Smooth muscle cell (in vitro differentiated cells): ENCODE results near the gene CUX1. TPM values are rescaled to one million over a fixed set of nuclear protein-coding genes. Genes with fewer than 3 reads are reported as not detected.

Source experiments
- DNase-seq: peaks from one replicate; lab custom pipeline; 2025; ENCODE audit not compliant: unreplicated experiment; lab: John Stamatoyannopoulos, UW
- H2AFZ ChIP-seq: fragments of 200-600 bp; sonication (generic); 2 replicates; pipeline ENCODE4 v1.6.0; 2016; ENCODE audit warnings: antibody characterized with exemption, low read depth, mild to moderate bottlenecking
- H3F3A ChIP-seq: fragments of 200-600 bp; sonication (generic); 2 replicates; pipeline ENCODE4 v1.6.0; 2017; ENCODE audit warnings: antibody characterized with exemption, low read depth
- H3K27ac ChIP-seq: fragments of 200-600 bp; sonication (generic); 2 replicates; pipeline ENCODE4 v1.5.1; 2016; ENCODE audit warnings: low read depth, mild to moderate bottlenecking
- H3K27me3 ChIP-seq: fragments of 200-600 bp; sonication (generic); 2 replicates; pipeline ENCODE4 v1.6.1; 2016; ENCODE audit warnings: low read depth, mild to moderate bottlenecking
- H3K36me3 ChIP-seq: fragments of 200-600 bp; sonication (generic); 2 replicates; pipeline ENCODE4 v1.5.1; 2016; ENCODE audit warnings: low read depth
- H3K4me1 ChIP-seq: fragments of 200-600 bp; sonication (generic); 2 replicates; pipeline ENCODE4 v1.5.1; 2016; ENCODE audit warnings: low read depth
- H3K4me2 ChIP-seq: fragments of 200-600 bp; sonication (generic); 2 replicates; pipeline ENCODE4 v1.6.0; 2016; ENCODE audit warnings: mild to moderate bottlenecking
- H3K4me3 ChIP-seq: fragments of 200-600 bp; sonication (generic); 2 replicates; pipeline ENCODE4 v1.5.1; 2016; ENCODE audit warnings: mild to moderate bottlenecking
- H3K79me2 ChIP-seq: fragments of 200-600 bp; sonication (generic); 2 replicates; pipeline ENCODE4 v1.6.0; 2016; ENCODE audit warnings: low read depth, mild to moderate bottlenecking
- H3K9ac ChIP-seq: fragments of 200-600 bp; sonication (generic); 2 replicates; pipeline ENCODE4 v1.6.0; 2016; ENCODE audit warnings: low read depth
- H3K9me3 ChIP-seq: fragments of 200-600 bp; sonication (generic); replicated peaks from 2 replicates; pipeline ENCODE4 v1.5.1; 2016; ENCODE audit warnings: low read depth
- H4K20me1 ChIP-seq: fragments of 200-600 bp; sonication (generic); 2 replicates; pipeline ENCODE4 v1.6.0; 2016; ENCODE audit warnings: low read depth
- WGBS: methylation state at CpG from one replicate; pipeline ENCODE4 v1.1.7; 2016; ENCODE audit warnings: low lambda C conversion rate; 5-methylcytosine and 5-hydroxymethylcytosine counted together
- polyA plus RNA-seq: library from polyadenylated mRNA; unstranded; fragments of >200 nt; fragmentation: Nextera tagmentation; extraction: Ambion mirVana; gene quantifications from 2 replicates; pipeline ENCODE4 v1.2.1, GENCODE V29; 2016
- total RNA-seq: library from RNA; depleted of rRNA; stranded (reverse); fragments of >200 nt; gene quantifications from 2 replicates; pipeline ENCODE4 v1.2.3, GENCODE V29; 2014
- TF ChIP-seq, protein P1 (sequence below): fragments of 200-600 bp; sonication (generic); IDR thresholded peaks from 2 replicates; pipeline ENCODE4 v1.5.1; 2017; ENCODE audit warnings: borderline replicate concordance, mild to moderate bottlenecking, antibody characterized with exemption; ENCODE audit not compliant: insufficient read depth, poor library complexity, severe bottlenecking

The CUX1 gene, protein sequence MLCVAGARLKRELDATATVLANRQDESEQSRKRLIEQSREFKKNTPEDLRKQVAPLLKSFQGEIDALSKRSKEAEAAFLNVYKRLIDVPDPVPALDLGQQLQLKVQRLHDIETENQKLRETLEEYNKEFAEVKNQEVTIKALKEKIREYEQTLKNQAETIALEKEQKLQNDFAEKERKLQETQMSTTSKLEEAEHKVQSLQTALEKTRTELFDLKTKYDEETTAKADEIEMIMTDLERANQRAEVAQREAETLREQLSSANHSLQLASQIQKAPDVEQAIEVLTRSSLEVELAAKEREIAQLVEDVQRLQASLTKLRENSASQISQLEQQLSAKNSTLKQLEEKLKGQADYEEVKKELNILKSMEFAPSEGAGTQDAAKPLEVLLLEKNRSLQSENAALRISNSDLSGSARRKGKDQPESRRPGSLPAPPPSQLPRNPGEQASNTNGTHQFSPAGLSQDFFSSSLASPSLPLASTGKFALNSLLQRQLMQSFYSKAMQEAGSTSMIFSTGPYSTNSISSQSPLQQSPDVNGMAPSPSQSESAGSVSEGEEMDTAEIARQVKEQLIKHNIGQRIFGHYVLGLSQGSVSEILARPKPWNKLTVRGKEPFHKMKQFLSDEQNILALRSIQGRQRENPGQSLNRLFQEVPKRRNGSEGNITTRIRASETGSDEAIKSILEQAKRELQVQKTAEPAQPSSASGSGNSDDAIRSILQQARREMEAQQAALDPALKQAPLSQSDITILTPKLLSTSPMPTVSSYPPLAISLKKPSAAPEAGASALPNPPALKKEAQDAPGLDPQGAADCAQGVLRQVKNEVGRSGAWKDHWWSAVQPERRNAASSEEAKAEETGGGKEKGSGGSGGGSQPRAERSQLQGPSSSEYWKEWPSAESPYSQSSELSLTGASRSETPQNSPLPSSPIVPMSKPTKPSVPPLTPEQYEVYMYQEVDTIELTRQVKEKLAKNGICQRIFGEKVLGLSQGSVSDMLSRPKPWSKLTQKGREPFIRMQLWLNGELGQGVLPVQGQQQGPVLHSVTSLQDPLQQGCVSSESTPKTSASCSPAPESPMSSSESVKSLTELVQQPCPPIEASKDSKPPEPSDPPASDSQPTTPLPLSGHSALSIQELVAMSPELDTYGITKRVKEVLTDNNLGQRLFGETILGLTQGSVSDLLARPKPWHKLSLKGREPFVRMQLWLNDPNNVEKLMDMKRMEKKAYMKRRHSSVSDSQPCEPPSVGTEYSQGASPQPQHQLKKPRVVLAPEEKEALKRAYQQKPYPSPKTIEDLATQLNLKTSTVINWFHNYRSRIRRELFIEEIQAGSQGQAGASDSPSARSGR (N-terminal part only)
- total RNA-seq (56.3 and 70.1 TPM in 2 replicates), polyA plus RNA-seq (67.5 and 78.4 TPM in 2 replicates)

DNA sequence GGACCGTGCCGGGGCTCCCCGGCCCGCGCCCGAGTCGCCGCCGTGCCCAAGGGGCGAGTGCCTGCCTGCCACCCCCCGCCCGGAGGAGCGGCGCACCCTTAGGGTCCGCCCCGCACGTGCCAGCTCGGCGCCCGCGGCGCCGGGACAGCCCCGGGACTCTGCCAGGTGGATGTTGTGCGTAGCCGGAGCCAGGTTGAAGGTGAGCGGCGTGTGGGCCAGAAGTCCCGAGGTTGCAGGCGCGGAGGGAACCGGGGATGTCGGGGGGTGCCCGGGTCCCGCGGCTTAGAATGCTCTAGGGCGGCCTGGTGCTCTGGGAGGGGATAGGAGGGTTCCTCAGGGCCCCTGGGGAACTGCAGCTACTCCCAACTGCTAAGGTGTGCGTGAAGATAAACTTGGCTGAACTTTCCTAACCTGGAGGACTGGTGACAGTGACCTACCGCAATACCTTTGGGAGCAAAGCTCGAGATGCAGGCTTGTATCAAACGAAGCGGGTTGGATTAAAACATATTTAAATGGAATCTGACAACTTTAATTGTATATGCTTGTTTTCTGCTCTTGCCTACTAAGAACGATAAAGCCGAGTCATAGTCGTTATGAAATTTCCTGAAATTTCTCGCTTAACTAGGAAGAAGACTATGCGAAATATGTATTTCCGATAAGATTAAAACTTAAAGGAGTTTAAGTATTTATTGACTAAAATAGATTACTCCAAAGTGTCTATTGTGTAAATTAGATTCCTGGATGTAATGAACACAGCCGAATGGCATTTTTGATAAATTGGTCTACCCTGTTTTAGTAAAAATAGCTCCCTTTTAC, at the start of gene CUX1:
TSS of gene CUX1 (plus strand) at position 156 of the 816 bp plus-strand sequence. CDS start at position 170, 14 bp downstream.
- no peak for DNase-seq
- no peaks in the 10 kb centered on the region for H3K36me3 ChIP-seq
- TF ChIP-seq, protein P1, sequence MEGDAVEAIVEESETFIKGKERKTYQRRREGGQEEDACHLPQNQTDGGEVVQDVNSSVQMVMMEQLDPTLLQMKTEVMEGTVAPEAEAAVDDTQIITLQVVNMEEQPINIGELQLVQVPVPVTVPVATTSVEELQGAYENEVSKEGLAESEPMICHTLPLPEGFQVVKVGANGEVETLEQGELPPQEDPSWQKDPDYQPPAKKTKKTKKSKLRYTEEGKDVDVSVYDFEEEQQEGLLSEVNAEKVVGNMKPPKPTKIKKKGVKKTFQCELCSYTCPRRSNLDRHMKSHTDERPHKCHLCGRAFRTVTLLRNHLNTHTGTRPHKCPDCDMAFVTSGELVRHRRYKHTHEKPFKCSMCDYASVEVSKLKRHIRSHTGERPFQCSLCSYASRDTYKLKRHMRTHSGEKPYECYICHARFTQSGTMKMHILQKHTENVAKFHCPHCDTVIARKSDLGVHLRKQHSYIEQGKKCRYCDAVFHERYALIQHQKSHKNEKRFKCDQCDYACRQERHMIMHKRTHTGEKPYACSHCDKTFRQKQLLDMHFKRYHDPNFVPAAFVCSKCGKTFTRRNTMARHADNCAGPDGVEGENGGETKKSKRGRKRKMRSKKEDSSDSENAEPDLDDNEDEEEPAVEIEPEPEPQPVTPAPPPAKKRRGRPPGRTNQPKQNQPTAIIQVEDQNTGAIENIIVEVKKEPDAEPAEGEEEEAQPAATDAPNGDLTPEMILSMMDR, result no peak
- peaks cover 64% of the 10 kb centered on the region for H3K79me2 ChIP-seq
- no peaks in the 10 kb centered on the region for H3K9me3 ChIP-seq
- no peak within 1 kb of the TSS for H2AFZ ChIP-seq
- peak within 1 kb of the TSS; percentile 87 for H3K4me3 ChIP-seq
- no peaks in the 10 kb centered on the region for H3K27me3 ChIP-seq
- H3K9ac ChIP-seq, result peak within 1 kb of the TSS; percentile 86
- H3K4me2 ChIP-seq, result peak within 1 kb of the TSS; percentile 84
- WGBS, result 4% methylated on average over 47 of the region's 49 CpGs
- peaks cover 3% of the 10 kb centered on the region for H3F3A ChIP-seq
- peaks cover 48% of the 10 kb centered on the region for H3K4me1 ChIP-seq
- peaks cover 53% of the 10 kb centered on the region for H4K20me1 ChIP-seq
- peak within 1 kb of the TSS; percentile 85 for H3K27ac ChIP-seq

DNA sequence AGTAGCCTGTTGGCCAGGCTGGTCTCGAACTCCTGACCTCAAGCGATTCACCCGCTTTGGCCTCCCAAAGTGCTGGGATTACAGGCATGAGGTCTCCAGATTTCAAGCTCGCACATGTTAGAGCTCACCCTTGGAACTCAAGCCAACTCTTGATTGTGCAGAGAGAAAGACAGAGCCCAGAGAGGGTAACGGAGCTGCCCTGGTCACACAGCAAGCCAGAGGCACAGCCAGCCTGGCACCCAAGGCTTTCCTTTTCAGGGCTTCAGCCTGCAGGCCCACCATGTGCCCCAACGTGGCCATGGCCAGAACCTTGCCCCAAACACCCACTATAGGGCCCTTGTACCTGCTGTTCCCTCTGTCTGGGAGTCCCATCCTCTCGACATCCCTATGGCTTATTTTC, 49.1 kb upstream of the CUX1 start:
- Histone ChIP-seq H3F3A (no peaks in the 10 kb centered on the region), H3K4me1 (no peaks in the 10 kb centered on the region), H4K20me1 (no peaks in the 10 kb centered on the region), H3K36me3 (no peaks in the 10 kb centered on the region), H3K9ac (no peak overlapping the region), H3K4me2 (no peak overlapping the region), H3K27ac (no peak overlapping the region), H3K4me3 (no peak overlapping the region), H2AFZ (no peak overlapping the region), H3K27me3 (no peaks in the 10 kb centered on the region), H3K79me2 (no peaks in the 10 kb centered on the region), H3K9me3 (no peaks in the 10 kb centered on the region)
- DNase-seq, result no peak
- WGBS, result 97% methylated on average over 7 of the region's 7 CpGs
- TF ChIP-seq, protein P1, result no peak

DNA sequence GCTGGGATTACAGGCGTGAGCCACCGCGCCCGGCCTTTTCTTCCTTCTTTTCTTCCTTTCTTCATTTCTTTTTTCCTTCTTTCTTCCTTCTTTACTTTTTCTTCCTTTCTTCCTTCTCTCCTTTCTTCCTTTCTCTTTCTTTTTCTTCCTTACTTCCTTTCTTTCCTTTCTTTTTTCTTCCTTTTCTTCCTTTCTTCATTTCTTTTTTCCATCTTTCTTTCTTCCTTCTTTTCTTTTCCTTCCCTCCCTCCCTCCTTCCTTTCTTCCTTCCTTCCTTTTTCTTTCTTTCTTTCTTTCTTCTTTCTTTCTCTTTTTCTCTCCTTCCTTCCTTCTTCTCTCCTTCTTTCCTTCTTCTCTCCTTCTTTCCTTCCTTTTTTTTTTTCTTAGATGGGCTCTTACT, 47.0 kb upstream of the CUX1 start:
- Histone ChIP-seq H3K4me1 (no peaks in the 10 kb centered on the region), H3K36me3 (no peaks in the 10 kb centered on the region), H3K27me3 (no peaks in the 10 kb centered on the region), H4K20me1 (no peaks in the 10 kb centered on the region), H3K4me3 (no peak overlapping the region), H3F3A (no peaks in the 10 kb centered on the region), H3K27ac (no peak overlapping the region), H2AFZ (no peak overlapping the region), H3K79me2 (no peaks in the 10 kb centered on the region), H3K4me2 (no peak overlapping the region), H3K9me3 (no peaks in the 10 kb centered on the region), H3K9ac (no peak overlapping the region)
- TF ChIP-seq, protein P1, result no peak
- no peak for DNase-seq
- WGBS, result 92% methylated on average over 4 of the region's 4 CpGs
